Fibroblast of the aortic adventitia (primary cell): ENCODE results near the gene AGGF1. TPM values are rescaled to one million over a fixed set of nuclear protein-coding genes. Genes with fewer than 3 reads are reported as not detected.
"Not testable (repeated sequence)": the region's sequence is repeated elsewhere in the genome, so short reads cannot be mapped to it uniquely, and the experiment has no call there.

Source experiments
- DNase-seq: peaks from one replicate; pipeline ENCODE4 v3.0.0-alpha.2; 2010; ENCODE audit warnings: low read depth
- H3K4me3 ChIP-seq: 2 replicates; pipeline ENCODE4 v1.5.1; 2011; ENCODE audit warnings: low read depth, mild to moderate bottlenecking, control low read depth, low read length, moderate library complexity
- total RNA-seq: library from RNA; depleted of rRNA; stranded (reverse); fragments of >200 nt; gene quantifications from 2 replicates; pipeline ENCODE4 v1.2.3, GENCODE V29; 2012; ENCODE audit warnings: low replicate concordance
- TF ChIP-seq, protein P1 (sequence below): IDR thresholded peaks from 2 replicates; pipeline ENCODE4 v1.5.1; 2011; ENCODE audit warnings: mild to moderate bottlenecking, low read length, control low read depth, inconsistent platforms; ENCODE audit not compliant: insufficient read depth

The AGGF1 gene
- 18.2 and 22.5 TPM in 2 replicates for total RNA-seq

GRCh38 chr5:77030097-77031071 is at the start of gene AGGF1:
AGGF1 (plus strand) TSS chr5:77030404; CDS start chr5:77030767, 363 bp downstream.
- H3K4me3 ChIP-seq = peak within 1 kb of the TSS; percentile 90
- DNase-seq = peak; percentile 90
- TF ChIP-seq, protein P1, sequence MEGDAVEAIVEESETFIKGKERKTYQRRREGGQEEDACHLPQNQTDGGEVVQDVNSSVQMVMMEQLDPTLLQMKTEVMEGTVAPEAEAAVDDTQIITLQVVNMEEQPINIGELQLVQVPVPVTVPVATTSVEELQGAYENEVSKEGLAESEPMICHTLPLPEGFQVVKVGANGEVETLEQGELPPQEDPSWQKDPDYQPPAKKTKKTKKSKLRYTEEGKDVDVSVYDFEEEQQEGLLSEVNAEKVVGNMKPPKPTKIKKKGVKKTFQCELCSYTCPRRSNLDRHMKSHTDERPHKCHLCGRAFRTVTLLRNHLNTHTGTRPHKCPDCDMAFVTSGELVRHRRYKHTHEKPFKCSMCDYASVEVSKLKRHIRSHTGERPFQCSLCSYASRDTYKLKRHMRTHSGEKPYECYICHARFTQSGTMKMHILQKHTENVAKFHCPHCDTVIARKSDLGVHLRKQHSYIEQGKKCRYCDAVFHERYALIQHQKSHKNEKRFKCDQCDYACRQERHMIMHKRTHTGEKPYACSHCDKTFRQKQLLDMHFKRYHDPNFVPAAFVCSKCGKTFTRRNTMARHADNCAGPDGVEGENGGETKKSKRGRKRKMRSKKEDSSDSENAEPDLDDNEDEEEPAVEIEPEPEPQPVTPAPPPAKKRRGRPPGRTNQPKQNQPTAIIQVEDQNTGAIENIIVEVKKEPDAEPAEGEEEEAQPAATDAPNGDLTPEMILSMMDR = no peak

DNA sequence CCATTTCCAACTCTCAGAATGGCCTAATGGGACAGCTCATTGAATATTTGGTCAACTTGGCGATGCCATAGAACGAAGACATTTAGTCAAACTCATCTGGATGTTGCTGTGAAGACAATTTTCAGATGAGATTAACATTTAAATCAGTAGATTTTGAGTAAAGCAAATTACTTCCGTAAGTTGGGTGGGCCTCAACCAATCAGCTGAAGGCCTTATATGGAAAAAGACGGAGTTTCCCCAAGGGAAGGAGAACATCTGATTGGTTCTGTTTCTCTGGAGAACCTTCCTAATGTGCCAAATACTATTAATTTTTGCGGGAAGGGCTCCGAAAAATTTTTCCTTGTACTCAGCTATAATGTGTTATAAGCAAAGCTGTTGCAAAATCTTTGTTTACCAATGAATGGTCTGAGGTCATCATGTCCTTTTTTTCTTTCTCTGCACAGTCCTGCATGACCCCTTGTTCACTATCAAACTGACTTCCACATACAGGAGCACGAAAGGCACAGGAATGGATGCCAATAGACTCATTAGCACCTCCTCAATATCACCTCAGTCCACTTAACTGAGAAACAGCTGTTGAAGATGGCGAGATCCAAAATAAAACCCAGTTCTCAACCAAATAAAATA is 49.6 kb upstream of the AGGF1 start:
- TF ChIP-seq, protein P1 = no peak
- no peak overlapping the region for H3K4me3 ChIP-seq
- DNase-seq = no peak

- TF ChIP-seq, protein P1 = no peak
- DNase-seq = no peak
- H3K4me3 ChIP-seq = no peak overlapping the region
Measured at GRCh38 chr5:76982450-76982849, 47.8 kb upstream of the AGGF1 start.

DNA sequence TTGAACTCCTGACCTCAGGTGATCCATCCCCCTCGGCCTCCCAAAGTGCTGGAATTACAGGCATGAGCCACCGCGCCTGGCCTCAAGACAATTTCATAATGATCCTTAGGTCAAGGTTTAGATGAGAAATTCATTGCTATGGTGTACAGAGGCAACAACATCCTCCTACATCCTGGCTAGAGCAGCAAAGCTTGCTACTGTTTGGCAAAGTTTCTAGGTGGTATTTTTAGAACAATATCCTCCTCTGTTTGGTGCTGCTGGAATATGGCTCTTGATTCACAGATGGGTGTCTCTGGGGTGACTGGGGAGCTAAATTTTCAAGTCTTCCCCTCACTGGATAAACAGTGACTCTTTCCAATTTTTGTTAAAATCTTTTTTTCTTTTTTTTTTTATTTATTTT is 46.7 kb upstream of the AGGF1 start:
- no peak for DNase-seq
- no peak overlapping the region for H3K4me3 ChIP-seq
- TF ChIP-seq, protein P1 = no peak

- TF ChIP-seq, protein P1 = no peak
- H3K4me3 ChIP-seq = no peak overlapping the region
- no peak for DNase-seq
Measured at GRCh38 chr5:76986825-76987526, 43.2 kb upstream of the AGGF1 start.

DNA sequence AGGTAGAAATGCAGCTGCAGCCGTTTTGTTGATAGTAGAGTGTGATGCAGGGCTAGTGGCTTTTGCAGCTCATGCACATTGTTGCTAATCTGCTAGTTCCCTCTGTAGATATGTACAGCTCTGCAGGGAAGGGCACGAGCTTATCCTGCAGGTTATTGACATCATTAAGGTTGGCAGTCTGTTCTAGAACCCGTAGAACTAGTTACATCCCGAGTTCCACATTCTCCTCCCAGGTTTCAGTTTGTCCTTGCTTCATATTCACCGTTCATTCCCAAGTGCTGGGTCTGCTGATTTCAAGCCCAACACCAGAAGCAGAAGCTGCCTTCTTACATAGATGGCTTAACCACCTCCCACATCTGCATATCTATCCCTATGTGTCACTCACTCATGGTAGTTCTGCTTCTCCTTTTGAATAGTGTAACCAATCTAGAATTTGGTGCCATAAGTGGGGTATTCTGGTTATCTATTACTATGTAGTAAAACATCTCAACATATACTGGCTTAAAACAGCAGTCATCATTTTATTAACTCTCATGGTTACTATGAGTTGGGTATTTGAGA is 39.2 kb upstream of the AGGF1 start:
- H3K4me3 ChIP-seq = no peak overlapping the region
- TF ChIP-seq, protein P1 = no peak
- no peak for DNase-seq

DNA sequence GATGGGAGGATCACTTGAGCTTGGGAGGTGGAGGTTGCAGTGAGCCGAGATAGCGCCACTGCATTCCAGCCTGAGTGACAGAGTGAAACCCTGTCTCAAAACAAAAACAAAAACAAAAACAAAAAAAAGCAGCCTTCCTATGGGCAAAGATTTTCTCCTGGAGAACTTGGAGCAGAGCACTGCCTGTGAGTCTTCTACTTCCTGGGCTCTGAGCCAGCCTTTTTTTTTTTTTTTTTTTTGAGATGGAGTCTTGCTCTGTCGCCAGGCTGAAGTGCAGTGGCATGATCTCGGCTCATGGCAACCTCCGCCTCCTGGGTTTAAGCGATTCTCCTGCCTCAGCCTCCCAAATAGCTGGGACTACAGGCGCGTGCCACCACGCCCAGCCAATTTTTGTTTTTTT is 36.8 kb upstream of the AGGF1 start:
- not testable (repeated sequence) for DNase-seq, H3K4me3 ChIP-seq
